OCI-LY1 (cell line): ENCODE measurements around the gene TRIM56.
"Not testable (repeated sequence)": the region's sequence is repeated elsewhere in the genome, so short reads cannot be mapped to it uniquely, and the experiment has no call there.

ENCODE experiments used
- EZH2 ChIP-seq: fragments of 200-600 bp; sonication (generic), shearing (Covaris generic); IDR thresholded peaks from 2 replicates; pipeline ENCODE4 v1.8.0; 2017; ENCODE audit warnings: borderline replicate concordance, mixed run types, mild to moderate bottlenecking, antibody characterized with exemption, low read length, moderate library complexity, mixed read lengths
- TF ChIP-seq, protein P1 (sequence below): fragments of 200-600 bp; sonication (generic), shearing (Covaris generic); IDR thresholded peaks from 2 replicates; pipeline ENCODE4 v1.5.1; 2017; ENCODE audit warnings: mild to moderate bottlenecking, antibody characterized with exemption, low read length, moderate library complexity, mixed read lengths

DNA sequence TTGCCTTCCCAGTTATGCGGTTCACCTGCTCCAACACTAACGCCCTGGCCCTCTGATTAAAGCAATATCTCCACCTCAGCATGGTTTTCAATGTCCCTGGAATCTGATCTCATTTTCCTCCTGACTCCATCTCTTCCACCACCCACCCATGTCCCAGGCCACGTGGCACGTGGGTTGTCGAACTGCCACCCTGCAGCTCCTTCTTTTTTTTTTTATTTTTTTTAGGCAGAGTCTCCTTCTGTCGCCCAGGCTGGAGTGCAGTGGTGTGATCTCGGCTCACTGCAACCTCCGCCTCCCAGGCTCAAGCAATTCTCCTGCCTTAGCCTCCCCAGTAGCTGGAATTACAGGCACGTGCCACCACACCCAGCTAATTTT lies 21.1 kb upstream of the TRIM56 start:
- TF ChIP-seq, protein P1, sequence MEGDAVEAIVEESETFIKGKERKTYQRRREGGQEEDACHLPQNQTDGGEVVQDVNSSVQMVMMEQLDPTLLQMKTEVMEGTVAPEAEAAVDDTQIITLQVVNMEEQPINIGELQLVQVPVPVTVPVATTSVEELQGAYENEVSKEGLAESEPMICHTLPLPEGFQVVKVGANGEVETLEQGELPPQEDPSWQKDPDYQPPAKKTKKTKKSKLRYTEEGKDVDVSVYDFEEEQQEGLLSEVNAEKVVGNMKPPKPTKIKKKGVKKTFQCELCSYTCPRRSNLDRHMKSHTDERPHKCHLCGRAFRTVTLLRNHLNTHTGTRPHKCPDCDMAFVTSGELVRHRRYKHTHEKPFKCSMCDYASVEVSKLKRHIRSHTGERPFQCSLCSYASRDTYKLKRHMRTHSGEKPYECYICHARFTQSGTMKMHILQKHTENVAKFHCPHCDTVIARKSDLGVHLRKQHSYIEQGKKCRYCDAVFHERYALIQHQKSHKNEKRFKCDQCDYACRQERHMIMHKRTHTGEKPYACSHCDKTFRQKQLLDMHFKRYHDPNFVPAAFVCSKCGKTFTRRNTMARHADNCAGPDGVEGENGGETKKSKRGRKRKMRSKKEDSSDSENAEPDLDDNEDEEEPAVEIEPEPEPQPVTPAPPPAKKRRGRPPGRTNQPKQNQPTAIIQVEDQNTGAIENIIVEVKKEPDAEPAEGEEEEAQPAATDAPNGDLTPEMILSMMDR = not testable (repeated sequence)
- not testable (repeated sequence) for TF ChIP-seq EZH2
